Astrocyte of the hippocampus (primary cell): ENCODE measurements around the gene SDHB.

Source experiments
- DNase-seq: peaks from one replicate; pipeline ENCODE4 v3.0.0; 2011; ENCODE audit warnings: low read depth, low spot score

SDHB gene

GRCh38 chr1:17053685-17054410 is at the start of gene SDHB:
TSS of gene SDHB (minus strand) at chr1:17054032. CDS start at chr1:17054019, 13 bp downstream.
- DNase-seq, result peak; percentile 100

- no peak for DNase-seq
These were observed 48.4 kb upstream of the SDHB start for GRCh38 chr1:17102232-17102631.

GRCh38 chr1:17101261-17101660 is 47.4 kb upstream of the SDHB start:
- DNase-seq, result no peak

GRCh38 chr1:17099616-17100340 is 45.9 kb upstream of the SDHB start:
- DNase-seq, result no peak

GRCh38 chr1:17098446-17099317 is 44.9 kb upstream of the SDHB start:
- DNase-seq, result no peak

GRCh38 chr1:17097787-17098186 is 44.0 kb upstream of the SDHB start:
- DNase-seq, result no peak

GRCh38 chr1:17097147-17097546 is 43.3 kb upstream of the SDHB start:
- DNase-seq, result no peak

GRCh38 chr1:17096584-17096983 is 42.8 kb upstream of the SDHB start:
- DNase-seq, result no peak

GRCh38 chr1:17095141-17095540 is 41.3 kb upstream of the SDHB start:
- no peak for DNase-seq

- no peak for DNase-seq
These were observed 40.8 kb upstream of the SDHB start for GRCh38 chr1:17094664-17095063.

GRCh38 chr1:17093822-17094393 is 40.1 kb upstream of the SDHB start:
- no peak for DNase-seq

- no peak for DNase-seq
These were observed 37.4 kb upstream of the SDHB start for GRCh38 chr1:17091252-17091651.

GRCh38 chr1:17089506-17089905 is 35.7 kb upstream of the SDHB start:
- no peak for DNase-seq

- DNase-seq, result no peak
These were observed 32.9 kb upstream of the SDHB start for GRCh38 chr1:17086751-17087150.

GRCh38 chr1:17084787-17085186 is 31.0 kb upstream of the SDHB start:
- DNase-seq, result no peak

- no peak for DNase-seq
These were observed 28.9 kb upstream of the SDHB start for GRCh38 chr1:17082761-17083160.

GRCh38 chr1:17081439-17081838 is 27.6 kb upstream of the SDHB start:
- no peak for DNase-seq

GRCh38 chr1:17080880-17081279 is 27.0 kb upstream of the SDHB start:
- DNase-seq, result no peak

GRCh38 chr1:17080085-17080759 is 26.4 kb upstream of the SDHB start:
- DNase-seq, result no peak

GRCh38 chr1:17078991-17079868 is 25.4 kb upstream of the SDHB start:
- no peak for DNase-seq
